ENCODE data around the gene CLDN34.

Gene CLDN34

DNA sequence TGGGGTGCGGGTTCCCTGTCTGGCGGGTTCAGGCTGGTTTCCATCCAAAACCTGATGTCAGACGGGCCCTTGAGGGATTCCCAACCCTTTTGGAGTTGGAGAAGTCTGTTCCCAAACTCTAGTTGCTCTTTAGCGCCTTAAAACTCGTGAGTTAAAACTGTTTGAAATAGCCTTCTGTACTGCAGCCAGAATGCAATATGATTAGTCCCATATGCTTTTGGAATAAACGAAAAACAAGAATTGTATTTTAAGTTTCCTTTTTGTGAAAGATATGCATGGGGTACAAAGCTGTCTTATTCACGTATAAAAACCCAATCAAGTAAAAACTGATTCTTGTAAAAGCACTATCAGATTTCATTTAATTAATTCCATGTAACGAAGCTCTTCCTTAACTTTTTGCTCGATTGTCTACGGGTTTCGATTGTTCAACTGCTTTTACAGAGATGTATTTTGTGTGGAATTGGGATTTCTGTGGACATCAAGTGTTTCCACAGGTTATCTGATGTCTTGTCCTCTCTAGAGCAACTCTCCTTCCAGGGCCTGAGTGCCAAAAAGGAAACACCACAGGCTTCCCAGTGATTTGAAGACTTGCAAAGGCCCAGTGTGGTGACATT is 49.5 kb downstream of the CLDN34 start:
- DNase-seq = no peak

DNA sequence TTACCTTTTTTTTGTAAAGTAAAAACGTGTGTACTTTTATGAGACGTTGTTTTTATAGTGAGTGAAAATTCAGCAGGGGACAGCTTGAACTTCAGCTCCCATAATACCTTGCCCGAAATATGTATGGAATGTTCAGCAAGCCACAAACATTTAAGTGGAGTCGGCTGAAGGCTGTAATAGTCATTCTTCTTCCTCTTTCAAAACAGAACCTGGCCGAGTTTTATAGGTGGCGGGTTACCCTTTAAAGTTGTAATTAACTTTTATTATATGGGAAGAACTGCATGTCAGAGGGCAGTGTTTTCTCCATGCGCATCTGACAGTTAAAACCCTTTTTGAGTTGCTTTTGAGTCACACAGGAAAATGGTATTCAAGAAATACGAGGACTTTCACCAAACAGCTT is 50.7 kb downstream of the CLDN34 start:
- no peak for DNase-seq
